ENCODE data around the gene OOSP3.
A peak's percentile ranks its signal among the peaks of the same experiment; 100 is the strongest.
"Not testable (repeated sequence)": the region's sequence is repeated elsewhere in the genome, so short reads cannot be mapped to it uniquely, and the experiment has no call there.

Gene OOSP3

DNA sequence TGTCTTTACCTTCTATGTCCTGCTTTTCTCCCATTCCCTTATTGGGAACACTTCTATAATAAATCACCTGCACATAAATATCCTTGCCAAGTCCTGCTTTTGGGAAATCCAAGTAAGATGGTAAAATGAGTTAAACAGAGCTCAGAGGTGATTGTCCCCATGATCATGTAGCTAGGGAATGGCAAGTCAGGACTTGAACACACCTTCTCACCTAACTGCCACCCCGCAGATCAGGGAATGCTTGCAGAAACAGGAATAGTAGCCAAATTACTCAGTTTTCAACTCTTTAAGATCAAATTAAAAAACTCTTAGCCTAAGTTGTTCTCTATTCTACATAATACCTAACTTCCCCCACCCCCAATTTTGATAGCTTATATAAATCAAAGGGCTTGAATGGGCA, 16.0 kb downstream of the OOSP3 start:
- TF ChIP-seq, protein P1, sequence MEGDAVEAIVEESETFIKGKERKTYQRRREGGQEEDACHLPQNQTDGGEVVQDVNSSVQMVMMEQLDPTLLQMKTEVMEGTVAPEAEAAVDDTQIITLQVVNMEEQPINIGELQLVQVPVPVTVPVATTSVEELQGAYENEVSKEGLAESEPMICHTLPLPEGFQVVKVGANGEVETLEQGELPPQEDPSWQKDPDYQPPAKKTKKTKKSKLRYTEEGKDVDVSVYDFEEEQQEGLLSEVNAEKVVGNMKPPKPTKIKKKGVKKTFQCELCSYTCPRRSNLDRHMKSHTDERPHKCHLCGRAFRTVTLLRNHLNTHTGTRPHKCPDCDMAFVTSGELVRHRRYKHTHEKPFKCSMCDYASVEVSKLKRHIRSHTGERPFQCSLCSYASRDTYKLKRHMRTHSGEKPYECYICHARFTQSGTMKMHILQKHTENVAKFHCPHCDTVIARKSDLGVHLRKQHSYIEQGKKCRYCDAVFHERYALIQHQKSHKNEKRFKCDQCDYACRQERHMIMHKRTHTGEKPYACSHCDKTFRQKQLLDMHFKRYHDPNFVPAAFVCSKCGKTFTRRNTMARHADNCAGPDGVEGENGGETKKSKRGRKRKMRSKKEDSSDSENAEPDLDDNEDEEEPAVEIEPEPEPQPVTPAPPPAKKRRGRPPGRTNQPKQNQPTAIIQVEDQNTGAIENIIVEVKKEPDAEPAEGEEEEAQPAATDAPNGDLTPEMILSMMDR (IDR thresholded peaks at IDR 0.05; ENCODE audit: low read depth, low read length) = no peak
- H3K4me3 ChIP-seq (replicated peaks in 1 of 2; ENCODE audit: low read depth in 2 of 2, low read length in 2 of 2) = no peak overlapping the region
- DNase-seq (ENCODE audit: low read depth in 2 of 2) = no peak

DNA sequence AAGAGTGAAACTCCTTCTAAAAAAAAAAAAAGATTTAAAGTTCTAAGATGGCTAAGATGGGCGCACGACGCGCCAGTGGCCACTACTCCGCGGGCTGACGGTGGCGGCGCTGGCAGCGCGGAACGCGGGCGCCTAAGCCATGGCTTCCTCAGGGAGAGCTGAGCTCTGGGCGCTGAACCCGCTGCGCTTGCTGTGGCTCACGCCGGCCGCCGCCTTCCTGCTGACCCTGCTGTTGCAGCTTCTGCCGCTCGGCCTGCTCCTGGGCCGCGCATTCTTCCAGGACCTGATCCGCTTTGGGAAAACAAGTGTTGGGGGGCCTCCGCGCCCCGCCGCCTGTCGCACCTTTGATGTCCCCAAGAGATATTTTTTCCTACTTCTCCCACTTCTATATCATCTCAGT, 19.5 kb downstream of the OOSP3 start:
- DNase-seq (ENCODE audit: low read depth in 2 of 2) = no peak
- TF ChIP-seq, protein P1 (IDR thresholded peaks at IDR 0.05; ENCODE audit: low read depth, low read length) = no peak
- no peak overlapping the region for H3K4me3 ChIP-seq (replicated peaks in 1 of 2; ENCODE audit: low read depth in 2 of 2, low read length in 2 of 2)

DNA sequence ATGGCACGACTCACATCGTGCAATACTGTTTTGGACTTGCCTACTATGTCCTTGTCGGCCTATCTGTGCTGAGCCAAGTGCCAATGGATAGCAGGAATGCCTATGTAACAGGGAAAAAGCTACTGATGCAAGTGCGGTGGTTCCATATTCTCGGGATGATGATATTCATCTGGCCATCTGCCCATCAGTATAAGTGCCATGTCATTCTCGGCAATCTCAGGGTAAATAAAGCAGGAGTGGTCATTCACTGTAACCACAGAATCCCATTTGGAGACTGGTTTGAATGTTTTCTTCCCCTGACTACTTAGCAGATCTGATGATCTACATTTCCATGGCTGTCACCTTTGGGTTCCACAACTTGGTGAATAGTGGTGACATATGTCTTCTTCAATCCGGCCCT, 20.1 kb downstream of the OOSP3 start:
- no peak overlapping the region for H3K4me3 ChIP-seq (replicated peaks in 1 of 2; ENCODE audit: low read depth in 2 of 2, low read length in 2 of 2)
- TF ChIP-seq, protein P1 (IDR thresholded peaks at IDR 0.05; ENCODE audit: low read depth, low read length) = no peak
- no peak for DNase-seq (ENCODE audit: low read depth in 2 of 2)

DNA sequence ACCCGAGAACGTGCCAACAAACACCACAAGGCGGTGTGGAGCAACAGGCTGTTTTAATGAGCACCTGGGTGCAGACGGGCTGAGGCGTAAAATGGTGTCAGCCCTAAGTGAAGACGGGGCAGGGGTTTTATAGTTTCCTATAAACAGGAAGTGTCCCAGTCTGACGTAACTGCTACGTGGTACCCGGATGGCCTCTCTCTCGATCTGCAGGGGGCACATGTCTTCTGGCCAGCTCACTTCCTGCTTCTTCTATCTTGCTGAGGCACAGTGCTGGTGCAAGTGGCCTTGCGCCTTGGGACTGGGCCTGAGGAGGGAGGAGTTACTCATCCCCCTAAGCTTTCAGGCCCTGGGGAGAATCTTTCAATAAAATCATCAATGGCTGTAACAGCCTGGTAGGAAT, 20.9 kb downstream of the OOSP3 start:
- TF ChIP-seq, protein P1 (IDR thresholded peaks at IDR 0.05; ENCODE audit: low read depth, low read length) = no peak
- no peak overlapping the region for H3K4me3 ChIP-seq (replicated peaks in 1 of 2; ENCODE audit: low read depth in 2 of 2, low read length in 2 of 2)
- DNase-seq (ENCODE audit: low read depth in 2 of 2) = peak in 1 of 2 donors; percentile 43

DNA sequence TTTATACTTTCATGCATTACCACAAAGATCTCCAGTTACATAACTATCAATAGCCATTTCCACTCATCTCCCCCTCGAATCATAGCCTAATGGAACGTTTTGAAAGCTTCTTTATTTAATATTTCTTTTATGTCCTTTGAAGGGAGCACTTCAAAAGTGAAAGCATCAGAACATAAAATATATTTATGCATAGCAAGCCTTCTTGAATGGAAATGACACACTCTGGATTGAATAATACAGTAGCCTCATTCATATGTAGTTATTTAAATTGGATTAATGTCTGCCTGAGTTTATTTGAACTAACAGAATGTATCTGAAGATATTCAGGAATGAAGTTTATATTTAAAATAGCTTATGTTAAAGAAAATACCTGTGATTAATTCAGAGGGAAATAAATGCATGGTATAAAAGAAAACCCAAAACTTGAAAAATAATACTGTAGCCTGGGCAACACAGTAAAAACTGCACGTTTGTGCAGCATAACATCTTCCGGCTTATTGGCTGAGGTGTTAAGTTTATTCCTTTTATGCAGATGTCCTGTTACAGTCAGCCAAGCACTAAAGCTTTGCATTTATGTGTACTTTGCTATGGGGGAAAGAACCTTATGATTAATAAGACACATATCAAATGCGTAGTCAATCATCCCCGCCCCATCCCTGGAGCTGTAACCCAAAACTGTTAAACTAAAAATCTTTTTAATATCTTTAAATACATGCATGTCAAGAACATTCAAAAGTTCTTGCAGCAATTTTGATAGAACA, 22.0 kb downstream of the OOSP3 start:
- no peak for DNase-seq (ENCODE audit: low read depth in 2 of 2)
- no peak overlapping the region for H3K4me3 ChIP-seq (replicated peaks in 1 of 2; ENCODE audit: low read depth in 2 of 2, low read length in 2 of 2)
- TF ChIP-seq, protein P1 (IDR thresholded peaks at IDR 0.05; ENCODE audit: low read depth, low read length) = no peak

DNA sequence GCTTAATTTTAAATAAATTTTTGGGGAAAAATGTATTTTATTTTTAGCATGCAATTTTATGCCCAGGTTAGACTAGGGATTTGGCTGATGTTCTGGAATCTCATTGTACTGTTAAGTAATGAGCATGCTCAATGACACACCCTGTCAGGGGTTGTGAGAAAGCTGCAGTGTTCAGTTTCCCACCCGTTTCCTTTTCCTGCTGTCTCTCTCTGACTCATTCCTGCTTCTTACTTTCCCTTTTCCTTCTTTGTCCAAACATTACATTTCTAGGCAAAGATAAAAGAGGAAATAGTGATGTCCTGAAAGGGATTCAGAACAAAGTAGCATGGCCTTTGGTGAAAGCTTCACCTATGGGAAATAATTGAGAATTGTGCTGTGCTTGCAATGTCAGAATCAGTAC, 22.7 kb downstream of the OOSP3 start:
- TF ChIP-seq, protein P1 (IDR thresholded peaks at IDR 0.05; ENCODE audit: low read depth, low read length) = no peak
- DNase-seq (ENCODE audit: low read depth in 2 of 2) = peak; percentile 52 to 92
- H3K4me3 ChIP-seq (replicated peaks in 1 of 2; ENCODE audit: low read depth in 2 of 2, low read length in 2 of 2) = no peak overlapping the region

DNA sequence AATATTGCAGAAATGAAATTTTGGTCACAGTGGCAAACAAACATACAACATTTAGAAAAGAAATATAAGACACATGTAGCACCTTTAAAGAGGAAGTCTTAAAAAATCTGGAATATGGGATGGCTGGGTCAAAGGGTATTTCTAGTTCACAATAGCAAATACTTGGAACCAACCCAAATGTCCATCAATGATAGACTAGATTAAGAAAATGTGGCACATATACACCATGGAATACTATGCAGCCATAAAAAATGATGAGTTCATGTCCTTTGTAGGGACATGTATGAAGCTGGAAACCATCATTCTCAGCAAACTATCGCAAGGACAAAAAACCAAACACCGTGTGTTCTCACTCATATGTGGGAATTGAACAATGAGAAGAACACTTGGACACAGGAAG, 25.0 kb downstream of the OOSP3 start:
- DNase-seq (ENCODE audit: low read depth in 2 of 2); H3K4me3 ChIP-seq (replicated peaks in 1 of 2; ENCODE audit: low read depth in 2 of 2, low read length in 2 of 2): not testable (repeated sequence)

All from cardiac fibroblast (primary cell).